Stimulated activated naive CD8-positive, alpha-beta T cell treated with anti-CD3 and anti-CD28 coated beads, Interleukin-15, Interleukin-2, amounts not matched to agents 100 U/mL and 50 U/mL, for 24 hours (primary cell): ENCODE measurements around the gene HOXB5.

Experiments used
- ATAC-seq: fragments of 150-1000 bp; cut with Tn5 transposase; one replicate; pipeline ENCODE4 v1.10.0; 2021
- DNase-seq: peaks from one replicate; pipeline ENCODE4 v3.0.0; 2021

Gene HOXB5

GRCh38 chr17:48571826-48572417, 21.7 kb downstream of the HOXB5 start:
- ATAC-seq (no peak), DNase-seq (no peak)

- ATAC-seq (no peak), DNase-seq (no peak)
Observed at GRCh38 chr17:48571024-48571818, 22.4 kb downstream of the HOXB5 start.

GRCh38 chr17:48570325-48571023, 23.1 kb downstream of the HOXB5 start:
- ATAC-seq, result no peak
- DNase-seq, result no peak

GRCh38 chr17:48569674-48570324, 23.8 kb downstream of the HOXB5 start:
- DNase-seq, result no peak
- ATAC-seq, result no peak

- DNase-seq (no peak), ATAC-seq (no peak)
Observed at GRCh38 chr17:48569240-48569582, 24.4 kb downstream of the HOXB5 start.

- DNase-seq, result no peak
- ATAC-seq, result no peak
Observed at GRCh38 chr17:48568499-48569239, 24.9 kb downstream of the HOXB5 start.

GRCh38 chr17:48567646-48568354, 25.8 kb downstream of the HOXB5 start:
- no peak for DNase-seq

GRCh38 chr17:48567209-48567608, 26.4 kb downstream of the HOXB5 start:
- ATAC-seq, result no peak
- no peak for DNase-seq

More at GRCh38 chr17:48567646-48568354, 25.8 kb downstream of the HOXB5 start:
- ATAC-seq, result no peak

GRCh38 chr17:48566717-48567116, 26.9 kb downstream of the HOXB5 start:
- ATAC-seq (no peak), DNase-seq (no peak)

- ATAC-seq, result no peak
Observed at GRCh38 chr17:48565925-48566710, 27.5 kb downstream of the HOXB5 start.

GRCh38 chr17:48565022-48565554, 28.5 kb downstream of the HOXB5 start:
- ATAC-seq (no peak), DNase-seq (no peak)

More at GRCh38 chr17:48565925-48566710, 27.5 kb downstream of the HOXB5 start:
- no peak for DNase-seq

- ATAC-seq, result no peak
- no peak for DNase-seq
Observed at GRCh38 chr17:48564188-48565021, 29.2 kb downstream of the HOXB5 start.

GRCh38 chr17:48563867-48564187, 29.8 kb downstream of the HOXB5 start:
- ATAC-seq (no peak), DNase-seq (no peak)

- DNase-seq (no peak), ATAC-seq (no peak)
Observed at GRCh38 chr17:48563385-48563838, 30.2 kb downstream of the HOXB5 start.

- DNase-seq, result no peak
- no peak for ATAC-seq
Observed at GRCh38 chr17:48562934-48563333, 30.6 kb downstream of the HOXB5 start.

- no peak for DNase-seq
- no peak for ATAC-seq
Observed at GRCh38 chr17:48561884-48562810, 31.4 kb downstream of the HOXB5 start.

- DNase-seq (no peak), ATAC-seq (no peak)
Observed at GRCh38 chr17:48559840-48560817, 33.5 kb downstream of the HOXB5 start.
